LNCaP clone FGC (cell line): Measurements from ENCODE around the gene KIAA1217.

Experiments used
- DNase-seq: peaks from one replicate; pipeline ENCODE4 v3.0.0-alpha.2; 2011; ENCODE audit warnings: low read depth
- H3K4me3 ChIP-seq: 2 replicates; pipeline ENCODE4 v1.5.1; 2011; ENCODE audit warnings: mild to moderate bottlenecking, low read depth, low read length, control low read depth
- CTCF ChIP-seq: IDR thresholded peaks from 2 replicates; pipeline ENCODE4 v1.5.1; 2012; ENCODE audit warnings: mild to moderate bottlenecking; ENCODE audit not compliant: control insufficient read depth, insufficient read depth; ENCODE audit errors: extremely low read depth

KIAA1217 gene

GRCh38 chr10:24229909-24230308, 21.0 kb downstream of the KIAA1217 start:
- DNase-seq = peak; percentile 81
- TF ChIP-seq CTCF = no peak
- no peak overlapping the region; the same call in 1 of the 2 replicates for H3K4me3 ChIP-seq

DNA sequence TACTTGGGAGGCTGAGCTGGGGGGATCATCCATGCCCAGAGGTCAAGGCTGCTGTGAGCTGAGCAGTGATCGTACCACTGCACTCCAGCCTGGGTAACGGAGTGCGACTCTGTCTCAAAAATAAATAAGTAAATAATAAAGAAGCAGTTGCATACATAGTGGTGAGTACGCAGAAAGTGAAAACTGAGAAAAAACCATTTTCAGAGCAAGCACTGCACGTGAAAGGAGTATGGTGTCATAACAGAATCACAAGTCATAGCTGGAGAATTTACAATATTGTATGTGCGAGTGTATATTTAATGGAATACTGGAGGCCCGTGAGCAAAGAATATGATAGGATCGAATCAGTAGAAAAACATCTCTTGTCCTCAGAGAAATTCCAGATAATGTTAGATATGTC, 22.3 kb downstream of the KIAA1217 start:
- no peak for TF ChIP-seq CTCF
- DNase-seq = no peak
- no peak overlapping the region for H3K4me3 ChIP-seq

DNA sequence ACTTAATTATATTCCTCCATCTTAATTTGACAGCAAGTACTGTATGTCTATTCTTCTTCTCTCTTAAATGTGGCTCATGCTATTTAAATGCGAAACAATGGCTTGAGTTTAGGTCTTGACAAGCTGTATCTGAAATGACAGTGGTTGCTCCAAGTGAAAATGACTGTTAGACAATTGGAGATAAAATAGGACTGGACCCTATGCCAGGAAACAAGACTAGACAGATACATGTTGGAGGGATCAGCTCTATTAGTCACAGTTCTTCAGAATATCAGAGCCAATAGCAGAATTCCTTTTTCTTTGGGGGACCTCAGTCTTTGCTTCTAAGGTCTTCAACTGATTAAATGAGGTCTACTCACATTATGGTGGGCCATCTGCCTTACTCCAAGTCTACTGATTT, 25.8 kb downstream of the KIAA1217 start:
- DNase-seq = no peak

DNA sequence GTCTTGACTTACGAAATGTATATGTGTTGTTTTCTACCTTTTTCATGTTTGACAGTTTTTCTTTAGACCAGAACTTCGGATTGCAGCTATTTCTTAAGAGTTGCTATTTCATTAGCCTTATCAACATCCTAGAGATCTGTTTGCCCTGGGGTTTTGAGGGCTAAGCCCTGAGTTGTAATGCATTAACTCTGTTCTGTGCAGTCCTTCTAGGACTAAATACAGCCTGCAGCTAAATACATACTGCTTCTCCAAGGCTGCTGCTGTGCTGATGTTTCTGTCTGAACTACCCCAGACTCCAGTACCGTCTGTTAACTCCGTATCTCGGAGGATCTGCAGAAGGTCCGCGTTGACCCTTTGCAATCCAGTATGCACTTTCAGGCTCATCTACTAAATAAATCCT, 26.5 kb downstream of the KIAA1217 start:
- H3K4me3 ChIP-seq = no peak overlapping the region
- TF ChIP-seq CTCF = no peak
- no peak for DNase-seq

More for the DNA sequence above, 25.8 kb downstream of the KIAA1217 start:
- no peak overlapping the region for H3K4me3 ChIP-seq
- TF ChIP-seq CTCF = no peak

DNA sequence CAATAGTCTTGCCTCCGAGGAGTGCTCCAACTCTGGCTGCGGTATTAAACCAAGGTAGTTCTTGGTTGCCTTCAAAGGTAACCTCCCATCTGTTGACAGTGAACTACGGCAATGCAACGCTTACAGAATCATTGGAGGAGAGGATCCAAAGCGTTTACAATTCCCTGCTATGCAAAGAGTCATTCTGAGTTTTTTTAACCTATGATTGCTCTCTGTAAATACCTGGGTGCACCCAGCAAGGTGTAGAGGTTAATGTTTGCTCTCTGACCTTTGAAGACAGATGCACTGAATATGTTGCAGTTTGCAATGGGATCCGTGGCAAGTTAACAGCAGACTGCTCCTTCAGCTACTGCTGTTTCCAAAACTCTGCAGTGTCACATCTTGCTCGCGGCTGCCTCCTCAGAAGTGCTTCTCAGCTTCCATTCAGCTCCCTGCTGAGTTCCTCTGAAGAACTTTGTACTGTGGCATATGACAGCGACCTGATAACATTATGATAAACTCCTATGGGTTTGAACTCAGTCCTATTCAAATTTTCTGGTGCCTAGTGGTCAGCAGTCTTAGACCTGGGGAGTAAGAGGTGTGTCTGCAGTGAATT, 29.0 kb downstream of the KIAA1217 start:
- no peak for TF ChIP-seq CTCF
- H3K4me3 ChIP-seq = no peak overlapping the region
- no peak for DNase-seq

- peak overlapping the region; percentile 48 for H3K4me3 ChIP-seq
- DNase-seq = peak; percentile 81
Measured at GRCh38 chr10:24238519-24239247, 29.7 kb downstream of the KIAA1217 start.

More at GRCh38 chr10:24238519-24239247, 29.7 kb downstream of the KIAA1217 start:
- TF ChIP-seq CTCF = no peak
